Measurements from ENCODE around the gene BICRAL.

- TF ChIP-seq CTCF (IDR thresholded peaks at IDR 0.05 in 8 of 11, conservative IDR thresholded peaks at IDR 0.05 in 3 of 11) (no peak), POLR2A (IDR thresholded peaks at IDR 0.05) (no peak), POLR2AphosphoS5 (IDR thresholded peaks at IDR 0.05) (no peak)
Observed at GRCh38 chr6:42808492-42809483, 26.9 kb downstream of the BICRAL start.

Data from spleen (tissue), 7 donors.